HepG2 (cell line): ENCODE results near the gene MED13. TPM values are rescaled to one million over a fixed set of nuclear protein-coding genes. Genes with fewer than 3 reads are reported as not detected.
A peak's percentile ranks its signal among the peaks of the same experiment; 100 is the strongest.

ENCODE experiments used
- ASH2L ChIP-seq: fragments of 300-600, 200-600 bp; sonication (generic); IDR thresholded peaks from 2 replicates; pipeline ENCODE4 v1.7.0; 2017; ENCODE audit warnings: low read depth, mild to moderate bottlenecking, moderate library complexity, mixed read lengths, low read length; ENCODE audit not compliant: insufficient read length
- HOXA3 ChIP-seq: sonication (generic); formaldehyde crosslinking; IDR thresholded peaks from 2 replicates; pipeline ENCODE4 v1.5.0; 2020; ENCODE audit warnings: missing genetic modification reagents
- KAT7 ChIP-seq: IDR thresholded peaks from 2 replicates; pipeline ENCODE4 v1.6.1; 2018; ENCODE audit warnings: borderline replicate concordance, missing compliant biosample characterization
- MAFF ChIP-seq: IDR thresholded peaks from 2 replicates; pipeline ENCODE4 v1.6.1; 2011; ENCODE audit warnings: low read depth, low read length, improper control_type of control experiment
- MED13 ChIP-seq: sonication (generic); formaldehyde crosslinking; IDR thresholded peaks from 2 replicates; pipeline ENCODE4 v1.5.0; 2020; ENCODE audit warnings: missing genetic modification reagents
- NR2C2 ChIP-seq: sonication (generic); formaldehyde crosslinking; IDR thresholded peaks from 2 replicates; pipeline ENCODE4 v1.4.0; 2020; ENCODE audit warnings: missing genetic modification reagents, mild to moderate bottlenecking, moderate library complexity, borderline replicate concordance
- RFX5 ChIP-seq: IDR thresholded peaks from 2 replicates; pipeline ENCODE4 v1.6.1; 2011; ENCODE audit warnings: low read depth, low read length, improper control_type of control experiment
- SOX5 ChIP-seq: IDR thresholded peaks from 2 replicates; pipeline ENCODE4 v1.6.1; 2016; ENCODE audit warnings: borderline replicate concordance
- WIZ ChIP-seq: sonication (generic); formaldehyde crosslinking; IDR thresholded peaks from 2 replicates; pipeline ENCODE4 v1.5.1; 2020; ENCODE audit warnings: mild to moderate bottlenecking, missing genetic modification reagents
- ZFP36 ChIP-seq: fragments of 150-350 bp; IDR thresholded peaks from 2 replicates; pipeline ENCODE4 v1.6.1; 2018; ENCODE audit warnings: borderline replicate concordance, low read length, low read depth; ENCODE audit not compliant: partially characterized antibody
- ZFY ChIP-seq: sonication (generic); formaldehyde crosslinking; IDR thresholded peaks from 2 replicates; pipeline ENCODE4 v1.4.0; 2020; ENCODE audit warnings: missing genetic modification reagents
- ZKSCAN5 ChIP-seq: sonication (generic); formaldehyde crosslinking; IDR thresholded peaks from 2 replicates; pipeline ENCODE4 v1.5.1; 2020; ENCODE audit warnings: mild to moderate bottlenecking, missing genetic modification reagents
- ZNF274 ChIP-seq: sonication (generic); formaldehyde crosslinking; IDR thresholded peaks from 2 replicates; pipeline ENCODE4 v1.5.1; 2020; ENCODE audit warnings: mild to moderate bottlenecking, missing genetic modification reagents
- ZNF333 ChIP-seq: sonication (generic); formaldehyde crosslinking; IDR thresholded peaks from 2 replicates; pipeline ENCODE4 v1.4.0; 2020; ENCODE audit warnings: mild to moderate bottlenecking, missing genetic modification reagents, borderline replicate concordance
- ZNF432 ChIP-seq: sonication (generic); formaldehyde crosslinking; IDR thresholded peaks from 2 replicates; pipeline ENCODE4 v1.5.0; 2020; ENCODE audit warnings: missing genetic modification reagents, mild to moderate bottlenecking, borderline replicate concordance
- polyA plus RNA-seq, 8 experiments: library from polyadenylated mRNA; depleted of rRNA in 3 of 8; stranded (reverse) in 7 of 8; unstranded in 1 of 8; fragments of >200 nt; fragmentation: Illumina TruSeq in 4 of 8; extraction: Trizol in 4 of 8; gene quantifications; 2 replicates each; pipeline versions ENCODE4 v1.2.1 to v1.2.3, GENCODE V29; 2011 to 2016; ENCODE audit warnings: low read depth in 4 of 8, missing spikeins in 1 of 8, mixed read lengths in 1 of 8; ENCODE audit not compliant: insufficient read depth in 1 of 8
- total RNA-seq, 5 experiments: library from RNA; depleted of rRNA; stranded (reverse); fragments of >200 nt; fragmentation: Illumina TruSeq; extraction: Trizol; gene quantifications; 2 replicates each; pipeline ENCODE4 v1.2.3, GENCODE V29; 2016; ENCODE audit warnings: low read depth in 1 of 5
- TF ChIP-seq, protein P1 (sequence below): sonication (generic); formaldehyde crosslinking; IDR thresholded peaks from 2 replicates; pipeline ENCODE4 v1.4.0; 2020; ENCODE audit warnings: missing genetic modification reagents, mild to moderate bottlenecking, borderline replicate concordance
- TF ChIP-seq, protein P2 (sequence below): sonication (generic); formaldehyde crosslinking; IDR thresholded peaks from 2 replicates; pipeline ENCODE4 v1.8.0; 2022; ENCODE audit warnings: missing genetic modification reagents, mild to moderate bottlenecking, inconsistent platforms, borderline replicate concordance
- TF ChIP-seq, protein P3 (sequence below): sonication (generic); formaldehyde crosslinking; IDR thresholded peaks from 2 replicates; pipeline ENCODE4 v1.8.1; 2023; ENCODE audit warnings: mild to moderate bottlenecking, missing genetic modification reagents
- TF ChIP-seq, protein P4 (sequence below): sonication (generic); formaldehyde crosslinking; IDR thresholded peaks from 2 replicates; pipeline ENCODE4 v1.5.0; 2020; ENCODE audit warnings: mild to moderate bottlenecking, missing genetic modification reagents, moderate library complexity

The MED13 gene
- total and polyA plus RNA-seq, 2 of the 13 experiments (the other 11 are each of a cell fraction or from before 2014, with no cell fraction given): 27.4 to 69.1 TPM

DNA sequence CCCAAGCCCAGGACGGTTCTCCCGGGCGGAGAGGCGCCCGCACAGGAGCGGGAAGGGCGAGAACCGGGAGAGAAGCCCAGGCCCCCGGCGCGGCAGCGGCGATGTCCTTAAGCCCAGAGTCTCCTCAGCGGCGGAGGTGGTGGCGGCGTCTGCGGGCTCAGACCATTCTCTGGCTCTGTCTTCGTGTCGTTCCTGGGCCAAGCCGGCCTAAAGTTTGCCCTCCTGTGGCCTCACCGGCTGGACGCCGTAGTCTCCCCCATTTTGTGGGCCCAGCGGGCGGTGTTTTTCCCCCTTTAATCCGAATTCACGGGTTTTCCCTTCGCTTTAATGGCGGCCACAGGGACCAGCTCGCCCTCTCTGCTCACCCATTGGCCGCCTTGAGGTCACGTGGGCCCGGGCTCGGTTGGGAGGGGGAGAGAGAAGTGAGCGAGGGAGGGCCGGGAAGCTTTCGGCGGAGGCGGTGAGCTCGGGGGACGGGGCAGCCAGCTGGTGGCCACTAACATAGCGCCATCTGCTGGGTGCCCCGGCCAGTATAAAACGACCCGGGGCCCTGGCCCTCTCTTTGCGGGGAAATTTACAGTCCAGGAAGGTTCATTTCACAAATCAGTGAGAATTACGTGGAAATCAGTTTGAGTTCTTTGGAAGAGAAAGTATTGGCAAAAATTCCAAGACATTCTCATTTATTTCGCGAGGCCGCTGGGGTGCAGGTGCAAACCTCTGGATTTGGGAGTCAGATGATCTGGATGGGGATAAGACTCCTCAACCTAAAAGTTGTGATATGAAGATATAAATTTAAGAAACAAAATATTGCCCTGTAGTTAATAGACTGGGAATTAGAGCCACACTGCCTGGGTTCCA, 762 bp upstream of the MED13 start (continued):
- TF ChIP-seq, protein P1, sequence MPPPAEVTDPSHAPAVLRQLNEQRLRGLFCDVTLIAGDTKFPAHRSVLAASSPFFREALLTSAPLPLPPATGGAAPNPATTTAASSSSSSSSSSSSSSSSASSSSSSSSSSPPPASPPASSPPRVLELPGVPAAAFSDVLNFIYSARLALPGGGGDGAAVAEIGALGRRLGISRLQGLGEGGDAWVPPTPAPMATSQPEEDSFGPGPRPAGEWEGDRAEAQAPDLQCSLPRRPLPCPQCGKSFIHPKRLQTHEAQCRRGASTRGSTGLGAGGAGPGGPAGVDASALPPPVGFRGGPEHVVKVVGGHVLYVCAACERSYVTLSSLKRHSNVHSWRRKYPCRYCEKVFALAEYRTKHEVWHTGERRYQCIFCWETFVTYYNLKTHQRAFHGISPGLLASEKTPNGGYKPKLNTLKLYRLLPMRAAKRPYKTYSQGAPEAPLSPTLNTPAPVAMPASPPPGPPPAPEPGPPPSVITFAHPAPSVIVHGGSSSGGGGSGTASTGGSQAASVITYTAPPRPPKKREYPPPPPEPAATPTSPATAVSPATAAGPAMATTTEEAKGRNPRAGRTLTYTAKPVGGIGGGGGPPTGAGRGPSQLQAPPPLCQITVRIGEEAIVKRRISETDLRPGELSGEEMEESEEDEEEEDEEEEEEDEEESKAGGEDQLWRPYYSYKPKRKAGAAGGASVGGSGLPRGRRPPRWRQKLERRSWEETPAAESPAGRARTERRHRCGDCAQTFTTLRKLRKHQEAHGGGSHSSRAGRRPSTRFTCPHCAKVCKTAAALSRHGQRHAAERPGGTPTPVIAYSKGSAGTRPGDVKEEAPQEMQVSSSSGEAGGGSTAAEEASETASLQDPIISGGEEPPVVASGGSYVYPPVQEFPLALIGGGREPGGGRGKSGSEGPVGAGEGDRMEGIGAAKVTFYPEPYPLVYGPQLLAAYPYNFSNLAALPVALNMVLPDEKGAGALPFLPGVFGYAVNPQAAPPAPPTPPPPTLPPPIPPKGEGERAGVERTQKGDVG (CRISPR knock-in tag): peak; percentile 62; the same call in 1 of the 2 replicates
- TF ChIP-seq, protein P2, sequence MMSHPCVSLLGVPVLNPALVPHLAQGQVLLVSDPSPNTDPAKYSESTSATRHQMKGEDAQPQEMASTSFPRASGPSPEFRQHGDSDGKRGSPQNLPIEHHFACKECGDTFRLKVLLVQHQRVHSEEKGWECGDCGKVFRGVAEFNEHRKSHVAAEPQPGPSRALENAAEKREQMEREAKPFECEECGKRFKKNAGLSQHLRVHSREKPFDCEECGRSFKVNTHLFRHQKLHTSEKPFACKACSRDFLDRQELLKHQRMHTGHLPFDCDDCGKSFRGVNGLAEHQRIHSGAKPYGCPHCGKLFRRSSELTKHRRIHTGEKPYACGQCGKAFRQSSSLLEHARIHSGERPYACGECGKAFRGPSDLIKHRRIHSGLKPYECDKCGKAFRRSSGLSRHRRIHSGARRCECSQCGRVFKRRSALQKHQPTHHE (CRISPR knock-in tag): 0 out of 2 replicates have a peak, but pooled peaks have one; percentile 42
- peak; percentile 72; the same call in 1 of the 2 replicates for TF ChIP-seq ZNF274 (CRISPR knock-in tag)
- TF ChIP-seq, protein P3, sequence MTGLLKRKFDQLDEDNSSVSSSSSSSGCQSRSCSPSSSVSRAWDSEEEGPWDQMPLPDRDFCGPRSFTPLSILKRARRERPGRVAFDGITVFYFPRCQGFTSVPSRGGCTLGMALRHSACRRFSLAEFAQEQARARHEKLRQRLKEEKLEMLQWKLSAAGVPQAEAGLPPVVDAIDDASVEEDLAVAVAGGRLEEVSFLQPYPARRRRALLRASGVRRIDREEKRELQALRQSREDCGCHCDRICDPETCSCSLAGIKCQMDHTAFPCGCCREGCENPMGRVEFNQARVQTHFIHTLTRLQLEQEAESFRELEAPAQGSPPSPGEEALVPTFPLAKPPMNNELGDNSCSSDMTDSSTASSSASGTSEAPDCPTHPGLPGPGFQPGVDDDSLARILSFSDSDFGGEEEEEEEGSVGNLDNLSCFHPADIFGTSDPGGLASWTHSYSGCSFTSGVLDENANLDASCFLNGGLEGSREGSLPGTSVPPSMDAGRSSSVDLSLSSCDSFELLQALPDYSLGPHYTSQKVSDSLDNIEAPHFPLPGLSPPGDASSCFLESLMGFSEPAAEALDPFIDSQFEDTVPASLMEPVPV (CRISPR knock-in tag): peak; percentile 82; the same call in 1 of the 2 replicates
- 0 out of 2 replicates have a peak, but pooled peaks have one; percentile 67 for TF ChIP-seq WIZ
- no peak for TF ChIP-seq ZKSCAN5 (CRISPR knock-in tag)
- TF ChIP-seq ZFY (CRISPR knock-in tag): peak; percentile 81
- peak; percentile 37; the same call in 1 of the 2 replicates for TF ChIP-seq KAT7
- no peak for TF ChIP-seq MED13
- peak; percentile 23; the same call in 1 of the 2 replicates for TF ChIP-seq NR2C2 (CRISPR knock-in tag)
- peak; percentile 89 for TF ChIP-seq ASH2L
- peak; percentile 83 for TF ChIP-seq HOXA3 (CRISPR knock-in tag)
- TF ChIP-seq SOX5 (CRISPR knock-in tag): peak; percentile 40
- TF ChIP-seq, protein P4, sequence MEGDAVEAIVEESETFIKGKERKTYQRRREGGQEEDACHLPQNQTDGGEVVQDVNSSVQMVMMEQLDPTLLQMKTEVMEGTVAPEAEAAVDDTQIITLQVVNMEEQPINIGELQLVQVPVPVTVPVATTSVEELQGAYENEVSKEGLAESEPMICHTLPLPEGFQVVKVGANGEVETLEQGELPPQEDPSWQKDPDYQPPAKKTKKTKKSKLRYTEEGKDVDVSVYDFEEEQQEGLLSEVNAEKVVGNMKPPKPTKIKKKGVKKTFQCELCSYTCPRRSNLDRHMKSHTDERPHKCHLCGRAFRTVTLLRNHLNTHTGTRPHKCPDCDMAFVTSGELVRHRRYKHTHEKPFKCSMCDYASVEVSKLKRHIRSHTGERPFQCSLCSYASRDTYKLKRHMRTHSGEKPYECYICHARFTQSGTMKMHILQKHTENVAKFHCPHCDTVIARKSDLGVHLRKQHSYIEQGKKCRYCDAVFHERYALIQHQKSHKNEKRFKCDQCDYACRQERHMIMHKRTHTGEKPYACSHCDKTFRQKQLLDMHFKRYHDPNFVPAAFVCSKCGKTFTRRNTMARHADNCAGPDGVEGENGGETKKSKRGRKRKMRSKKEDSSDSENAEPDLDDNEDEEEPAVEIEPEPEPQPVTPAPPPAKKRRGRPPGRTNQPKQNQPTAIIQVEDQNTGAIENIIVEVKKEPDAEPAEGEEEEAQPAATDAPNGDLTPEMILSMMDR (CRISPR knock-in tag): peak; percentile 94
- TF ChIP-seq RFX5: no peak
- no peak for TF ChIP-seq ZNF333 (CRISPR knock-in tag)
- no peak for TF ChIP-seq MAFF
- TF ChIP-seq ZNF432 (CRISPR knock-in tag): no peak
- no peak for TF ChIP-seq ZFP36
